ENCODE measurements around the gene IGSF21.

Gene IGSF21

GRCh38 chr1:18419113-18419844 is 311.7 kb downstream of the IGSF21 start:
- DNase-seq = no peak
- no peaks in the 10 kb centered on the region for H3K27me3 ChIP-seq (ENCODE audit: insufficient read depth, low read depth, severe bottlenecking)
- TF ChIP-seq CTCF (IDR thresholded peaks at IDR 0.05; ENCODE audit: low read depth, low read length) = no peak
- H3K4me3 ChIP-seq (ENCODE audit: low read depth, low read length) = no peak overlapping the region
- no peaks in the 10 kb centered on the region for H3K9me3 ChIP-seq (ENCODE audit: severe bottlenecking)
- H3K27ac ChIP-seq = no peak overlapping the region
- no peaks in the 10 kb centered on the region for H3K36me3 ChIP-seq

- H3K27ac ChIP-seq = no peak overlapping the region
- H3K27me3 ChIP-seq (ENCODE audit: insufficient read depth, low read depth, severe bottlenecking) = no peaks in the 10 kb centered on the region
- no peaks in the 10 kb centered on the region for H3K36me3 ChIP-seq
- DNase-seq = no peak
- H3K9me3 ChIP-seq (ENCODE audit: severe bottlenecking) = no peaks in the 10 kb centered on the region
- no peak for TF ChIP-seq CTCF (IDR thresholded peaks at IDR 0.05; ENCODE audit: low read depth, low read length)
- H3K4me3 ChIP-seq (ENCODE audit: low read depth, low read length) = no peak overlapping the region
Observed at GRCh38 chr1:18419845-18420184, 312.2 kb downstream of the IGSF21 start.

GRCh38 chr1:18422076-18422777 is 314.6 kb downstream of the IGSF21 start:
- Histone ChIP-seq H3K27me3 (ENCODE audit: insufficient read depth, low read depth, severe bottlenecking) (no peaks in the 10 kb centered on the region), H3K36me3 (no peaks in the 10 kb centered on the region), H3K4me3 (ENCODE audit: low read depth, low read length) (no peak overlapping the region), H3K9me3 (ENCODE audit: severe bottlenecking) (no peaks in the 10 kb centered on the region), H3K27ac (no peak overlapping the region)
- no peak for TF ChIP-seq CTCF (IDR thresholded peaks at IDR 0.05; ENCODE audit: low read depth, low read length)
- no peak for DNase-seq

GRCh38 chr1:18422954-18423353 is 315.4 kb downstream of the IGSF21 start:
- no peaks in the 10 kb centered on the region for H3K27me3 ChIP-seq (ENCODE audit: insufficient read depth, low read depth, severe bottlenecking)
- no peak for DNase-seq
- H3K27ac ChIP-seq = no peak overlapping the region
- H3K36me3 ChIP-seq = no peaks in the 10 kb centered on the region
- no peak overlapping the region for H3K4me3 ChIP-seq (ENCODE audit: low read depth, low read length)
- no peak for TF ChIP-seq CTCF (IDR thresholded peaks at IDR 0.05; ENCODE audit: low read depth, low read length)
- no peaks in the 10 kb centered on the region for H3K9me3 ChIP-seq (ENCODE audit: severe bottlenecking)

DNA sequence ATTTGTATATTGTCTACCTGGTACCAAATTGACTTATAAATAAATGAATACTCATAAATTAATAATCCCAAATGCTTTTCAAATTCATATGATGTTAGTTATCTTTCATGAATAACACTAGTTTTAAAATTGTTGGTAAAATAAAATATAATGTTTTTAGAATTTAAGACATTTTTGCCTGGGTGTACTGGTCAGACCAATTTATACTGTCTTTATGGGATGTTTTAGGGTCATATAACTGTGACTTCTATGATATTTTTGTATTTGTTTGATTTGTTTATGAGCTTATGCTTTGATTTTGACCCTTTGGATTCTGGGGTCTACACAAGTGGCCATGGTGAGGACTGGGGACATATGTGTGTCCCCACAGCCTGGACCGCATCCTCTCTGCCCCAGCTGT is 319.0 kb downstream of the IGSF21 start:
- Histone ChIP-seq H3K36me3 (no peaks in the 10 kb centered on the region), H3K4me3 (ENCODE audit: low read depth, low read length) (no peak overlapping the region), H3K27ac (no peak overlapping the region), H3K27me3 (ENCODE audit: insufficient read depth, low read depth, severe bottlenecking) (no peaks in the 10 kb centered on the region), H3K9me3 (ENCODE audit: severe bottlenecking) (no peaks in the 10 kb centered on the region)
- DNase-seq = no peak
- no peak for TF ChIP-seq CTCF (IDR thresholded peaks at IDR 0.05; ENCODE audit: low read depth, low read length)

All from WERI-Rb-1 (cell line).